HFF-Myc (cell line): ENCODE data around the gene MXD4.
A peak's percentile ranks its signal among the peaks of the same experiment; 100 is the strongest.
"Not testable (repeated sequence)": the region's sequence is repeated elsewhere in the genome, so short reads cannot be mapped to it uniquely, and the experiment has no call there.

Experiments
- DNase-seq: peaks from one replicate; pipeline ENCODE4 v3.0.0-alpha.2; 2011; ENCODE audit warnings: low read depth; ENCODE audit errors: extremely low read depth
- H3K4me3 ChIP-seq: replicated peaks from 2 replicates; pipeline ENCODE4 v1.5.1; 2011; ENCODE audit warnings: low read depth, mild to moderate bottlenecking, control low read depth, low read length
- TF ChIP-seq, protein P1 (sequence below): IDR thresholded peaks from 2 replicates; pipeline ENCODE4 v1.5.1; 2012; ENCODE audit warnings: mild to moderate bottlenecking, low read depth, low read length, control low read depth; ENCODE audit errors: missing control alignments

MXD4 gene

DNA sequence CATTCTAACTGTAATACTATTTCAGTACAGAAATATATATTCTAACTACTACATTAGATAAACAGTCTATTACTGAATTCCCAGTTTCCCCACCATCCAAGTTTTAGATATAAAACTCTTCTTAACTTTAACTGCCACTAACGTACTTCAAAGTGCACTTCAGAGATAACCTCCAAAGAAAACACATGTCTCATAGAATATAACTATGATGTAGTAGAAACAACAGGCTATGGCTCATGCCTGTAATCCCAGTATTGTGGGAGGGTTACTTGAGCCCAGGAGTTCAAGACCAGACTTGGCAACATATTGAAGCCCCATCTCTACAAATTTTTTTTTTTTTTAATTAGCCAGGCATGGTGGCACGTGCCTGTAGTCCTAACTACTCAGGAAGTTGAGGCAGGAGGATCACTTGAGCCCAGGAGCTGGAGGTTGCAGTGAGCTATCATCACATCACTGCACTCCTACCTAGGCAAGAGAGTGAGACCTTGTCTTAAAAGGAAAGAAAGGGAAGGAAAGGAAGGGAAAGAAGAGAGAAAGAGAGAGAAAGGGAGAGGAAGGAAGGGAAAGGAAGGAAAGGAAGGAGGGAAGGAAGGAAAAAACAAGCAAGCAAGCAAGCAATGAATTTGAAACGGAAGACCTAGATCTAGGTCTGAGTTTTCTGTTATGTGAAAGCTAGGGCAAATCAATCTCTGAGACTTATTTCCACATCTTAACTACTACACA, 24.8 kb downstream of the MXD4 start:
- DNase-seq: no peak
- TF ChIP-seq, protein P1, sequence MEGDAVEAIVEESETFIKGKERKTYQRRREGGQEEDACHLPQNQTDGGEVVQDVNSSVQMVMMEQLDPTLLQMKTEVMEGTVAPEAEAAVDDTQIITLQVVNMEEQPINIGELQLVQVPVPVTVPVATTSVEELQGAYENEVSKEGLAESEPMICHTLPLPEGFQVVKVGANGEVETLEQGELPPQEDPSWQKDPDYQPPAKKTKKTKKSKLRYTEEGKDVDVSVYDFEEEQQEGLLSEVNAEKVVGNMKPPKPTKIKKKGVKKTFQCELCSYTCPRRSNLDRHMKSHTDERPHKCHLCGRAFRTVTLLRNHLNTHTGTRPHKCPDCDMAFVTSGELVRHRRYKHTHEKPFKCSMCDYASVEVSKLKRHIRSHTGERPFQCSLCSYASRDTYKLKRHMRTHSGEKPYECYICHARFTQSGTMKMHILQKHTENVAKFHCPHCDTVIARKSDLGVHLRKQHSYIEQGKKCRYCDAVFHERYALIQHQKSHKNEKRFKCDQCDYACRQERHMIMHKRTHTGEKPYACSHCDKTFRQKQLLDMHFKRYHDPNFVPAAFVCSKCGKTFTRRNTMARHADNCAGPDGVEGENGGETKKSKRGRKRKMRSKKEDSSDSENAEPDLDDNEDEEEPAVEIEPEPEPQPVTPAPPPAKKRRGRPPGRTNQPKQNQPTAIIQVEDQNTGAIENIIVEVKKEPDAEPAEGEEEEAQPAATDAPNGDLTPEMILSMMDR: no peak
- H3K4me3 ChIP-seq: no peak overlapping the region

DNA sequence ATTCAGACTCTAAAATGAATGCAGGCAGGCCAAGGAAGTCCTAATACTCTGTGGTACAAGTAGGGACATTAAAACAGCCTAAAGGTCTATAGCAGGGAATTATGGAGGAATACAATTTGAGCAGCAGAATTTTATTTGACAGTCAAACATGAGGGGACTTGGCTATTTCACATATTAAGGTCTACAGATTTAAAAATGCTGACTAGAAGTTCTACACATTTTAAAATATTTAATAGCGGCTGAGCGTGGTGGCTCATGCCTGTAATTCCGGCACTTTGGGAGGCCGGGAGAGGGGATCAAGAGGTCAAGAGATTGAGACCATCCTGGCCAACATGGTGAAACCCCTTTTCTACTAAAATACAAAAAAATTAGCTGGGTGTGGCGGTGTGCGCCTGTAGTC, 30.8 kb downstream of the MXD4 start:
- no peak for DNase-seq
- no peak overlapping the region for H3K4me3 ChIP-seq
- TF ChIP-seq, protein P1: no peak

DNA sequence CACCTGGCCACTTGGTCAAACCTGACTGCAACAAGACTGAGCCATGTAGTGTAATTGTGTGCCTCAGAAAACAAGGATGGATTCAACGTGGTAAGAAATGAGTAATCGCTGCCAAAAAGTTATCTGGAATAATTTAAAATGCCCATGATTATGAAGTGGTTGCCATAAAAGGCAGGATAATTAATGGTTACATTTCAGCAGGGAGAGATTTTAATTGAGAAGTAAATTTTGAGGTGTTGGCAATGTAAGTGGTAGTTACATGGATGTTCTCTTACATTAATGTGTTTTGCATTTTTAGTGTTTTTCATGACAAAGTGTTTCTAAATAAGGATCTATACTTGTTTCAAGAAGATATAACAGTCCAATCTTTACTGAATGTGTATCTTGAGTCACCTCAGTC, 35.6 kb downstream of the MXD4 start:
- TF ChIP-seq, protein P1: no peak
- H3K4me3 ChIP-seq: no peak overlapping the region
- no peak for DNase-seq

DNA sequence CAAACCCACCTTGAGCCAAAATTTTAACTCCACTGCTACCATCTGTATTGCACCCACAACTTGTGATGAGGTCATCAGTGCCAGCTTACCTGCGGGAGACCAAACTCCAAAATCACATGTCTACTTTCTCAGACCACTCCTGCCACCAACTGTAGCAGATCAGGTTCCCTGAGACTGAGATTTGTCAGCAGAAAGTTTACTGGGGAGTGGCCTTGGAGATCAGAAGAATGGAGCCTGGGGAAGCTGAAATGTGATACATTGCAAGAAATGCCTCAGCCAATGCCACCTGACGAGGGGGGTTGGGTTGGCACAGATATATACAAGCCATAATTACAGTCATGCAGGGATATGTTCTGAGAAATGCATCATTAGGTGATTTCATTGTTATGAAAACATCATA, 39.1 kb downstream of the MXD4 start:
- TF ChIP-seq, protein P1: no peak
- H3K4me3 ChIP-seq: no peak overlapping the region
- DNase-seq: no peak

DNA sequence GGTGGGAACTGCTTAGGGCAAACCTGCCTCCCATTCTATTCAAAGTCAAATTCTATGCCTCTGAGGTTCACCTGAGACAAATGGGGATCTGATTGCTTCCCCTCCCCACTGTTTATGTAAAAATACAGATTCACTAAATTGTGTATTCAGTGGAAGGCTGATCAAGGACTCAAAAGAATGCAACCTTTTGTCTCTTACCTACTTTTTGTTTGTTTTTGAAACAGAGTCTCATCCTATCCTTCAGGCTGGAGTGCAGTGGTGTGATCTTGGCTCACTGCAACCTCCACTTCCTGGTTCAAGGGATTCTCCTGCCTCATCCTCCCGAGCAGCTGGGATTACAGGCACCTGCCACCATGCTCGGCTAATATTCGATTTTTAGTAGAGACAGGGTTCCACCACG, 40.5 kb downstream of the MXD4 start:
- not testable (repeated sequence) for DNase-seq, H3K4me3 ChIP-seq

DNA sequence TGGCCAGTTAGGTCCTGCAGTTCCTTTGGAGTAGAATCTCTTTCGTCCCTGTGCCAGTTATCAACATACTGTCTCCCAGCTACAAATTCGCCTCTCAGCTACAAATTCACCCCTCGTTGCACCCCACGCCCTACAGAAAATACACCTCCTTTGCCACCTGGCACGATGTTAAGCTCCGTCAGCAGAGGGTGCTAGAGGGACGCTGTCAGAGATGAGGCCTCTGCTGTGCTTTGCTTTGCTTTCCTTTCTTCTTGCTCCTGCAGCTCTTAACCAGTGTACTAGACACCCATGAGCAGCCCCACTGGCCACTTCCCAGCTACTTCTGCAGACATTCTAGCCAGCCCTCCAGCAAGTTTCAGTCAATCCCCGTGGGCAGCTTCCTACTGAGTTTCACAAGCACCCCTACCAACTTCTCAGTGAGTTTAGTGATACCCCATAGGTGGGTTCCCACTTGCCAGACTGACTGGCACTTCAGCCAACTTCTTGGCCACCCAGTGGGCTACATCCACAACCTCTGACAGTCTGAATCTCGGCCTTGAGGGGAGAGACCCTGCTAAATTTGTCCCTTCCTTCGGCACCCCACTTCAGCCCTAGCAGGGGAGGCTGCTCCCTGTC, 41.8 kb downstream of the MXD4 start:
- no peak overlapping the region for H3K4me3 ChIP-seq
- TF ChIP-seq, protein P1: peak; percentile 91
- DNase-seq: peak; percentile 43

DNA sequence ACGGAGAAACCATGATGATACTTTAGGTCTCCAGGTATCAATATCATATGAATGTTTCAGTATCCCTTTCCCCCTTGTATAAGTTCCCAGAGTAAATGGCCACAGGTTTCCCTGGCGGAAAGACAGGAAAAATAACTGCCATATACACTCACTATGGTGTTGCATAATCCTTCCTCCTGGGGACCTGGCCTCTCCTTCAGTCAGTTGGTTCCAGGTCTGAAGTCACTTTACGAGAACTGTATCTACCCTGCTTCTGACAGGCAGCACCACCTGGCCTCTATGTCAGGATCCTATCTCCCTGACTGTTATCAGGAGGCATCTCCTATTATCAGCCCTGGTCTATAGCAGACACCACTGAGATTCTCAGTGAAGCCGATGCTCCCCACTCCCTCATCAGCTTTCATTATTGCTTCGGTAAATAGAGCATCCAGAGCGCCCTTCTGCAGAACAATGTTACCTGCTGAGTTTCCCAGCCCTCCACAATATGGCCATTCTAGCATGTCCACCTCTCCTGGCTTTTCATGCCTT, 42.6 kb downstream of the MXD4 start:
- no peak overlapping the region for H3K4me3 ChIP-seq
- no peak for DNase-seq
- TF ChIP-seq, protein P1: no peak
